ENCODE data around the gene TFB1M.

GRCh38 chr6:155228546-155229166 is 85.6 kb downstream of the TFB1M start:
- TF ChIP-seq FOXP2 (optimal IDR thresholded peaks at IDR 0.05; ENCODE audit: control extremely low read depth, extremely low read length, insufficient read depth) (no peak), EZH2 (IDR thresholded peaks at IDR 0.05) (no peak)

Measured in SK-N-MC (cell line).